Measurements from ENCODE around the gene ZNFX1.
"Not testable (repeated sequence)": the region's sequence is repeated elsewhere in the genome, so short reads cannot be mapped to it uniquely, and the experiment has no call there.

ZNFX1 gene

GRCh38 chr20:49248301-49248700 lies 29.6 kb downstream of the ZNFX1 start:
- no peak for DNase-seq (ENCODE audit: low read depth in 2 of 2)

- no peak for DNase-seq (ENCODE audit: low read depth in 2 of 2)
These were observed 30.1 kb downstream of the ZNFX1 start for GRCh38 chr20:49247792-49248191.

GRCh38 chr20:49247169-49247723 lies 30.6 kb downstream of the ZNFX1 start:
- no peak for DNase-seq (ENCODE audit: low read depth in 2 of 2)

GRCh38 chr20:49245921-49246740 lies 31.7 kb downstream of the ZNFX1 start:
- DNase-seq (ENCODE audit: low read depth in 2 of 2): no peak

- no peak for DNase-seq (ENCODE audit: low read depth in 2 of 2)
These were observed 40.3 kb downstream of the ZNFX1 start for GRCh38 chr20:49237531-49237930.

- no peak for DNase-seq (ENCODE audit: low read depth in 2 of 2)
These were observed 41.6 kb downstream of the ZNFX1 start for GRCh38 chr20:49236301-49236700.

- no peak for DNase-seq (ENCODE audit: low read depth in 2 of 2)
These were observed 43.0 kb downstream of the ZNFX1 start for GRCh38 chr20:49234831-49235230.

GRCh38 chr20:49233226-49233625 lies 44.6 kb downstream of the ZNFX1 start:
- DNase-seq (ENCODE audit: low read depth in 2 of 2): no peak

- DNase-seq (ENCODE audit: low read depth in 2 of 2): no peak
These were observed 46.4 kb downstream of the ZNFX1 start for GRCh38 chr20:49231471-49231870.

- no peak for DNase-seq (ENCODE audit: low read depth in 2 of 2)
These were observed 47.2 kb downstream of the ZNFX1 start for GRCh38 chr20:49230561-49231133.

- DNase-seq (ENCODE audit: low read depth in 2 of 2): no peak
These were observed 47.8 kb downstream of the ZNFX1 start for GRCh38 chr20:49230021-49230420.

- no peak for DNase-seq (ENCODE audit: low read depth in 2 of 2)
These were observed 48.5 kb downstream of the ZNFX1 start for GRCh38 chr20:49229381-49229780.

GRCh38 chr20:49228676-49229075 lies 49.2 kb downstream of the ZNFX1 start:
- DNase-seq (ENCODE audit: low read depth in 2 of 2): no peak

GRCh38 chr20:49225896-49226295 lies 52.0 kb downstream of the ZNFX1 start:
- no peak for DNase-seq (ENCODE audit: low read depth in 2 of 2)

GRCh38 chr20:49219924-49220831 lies 57.7 kb downstream of the ZNFX1 start:
- DNase-seq (ENCODE audit: low read depth in 2 of 2): no peak

- peak; percentile 87 to 97 for DNase-seq (ENCODE audit: low read depth in 2 of 2)
These were observed 58.5 kb downstream of the ZNFX1 start, which contains the start of gene DDX27 for GRCh38 chr20:49219091-49219923. TSS of gene DDX27 (plus strand) at chr20:49219416. CDS start at chr20:49219449, 33 bp downstream.

GRCh38 chr20:49218739-49219090 lies 59.1 kb downstream of the ZNFX1 start:
- not testable (repeated sequence) for DNase-seq (ENCODE audit: low read depth in 2 of 2)

GRCh38 chr20:49216991-49217578 lies 60.8 kb downstream of the ZNFX1 start:
- DNase-seq (ENCODE audit: low read depth in 2 of 2): peak; percentile 97 to 98

GRCh38 chr20:49215232-49215631 lies 62.6 kb downstream of the ZNFX1 start:
- DNase-seq (ENCODE audit: low read depth in 2 of 2): no peak

- no peak for DNase-seq (ENCODE audit: low read depth in 2 of 2)
These were observed 63.3 kb downstream of the ZNFX1 start for GRCh38 chr20:49214571-49214970.

GRCh38 chr20:49210757-49211110 lies 67.1 kb downstream of the ZNFX1 start:
- no peak for DNase-seq (ENCODE audit: low read depth in 2 of 2)

Data from stimulated activated CD4-positive, alpha-beta T cell treated with anti-CD3 and anti-CD28 coated beads, Interleukin-1b, Interleukin-23, amount 100 ng/mL, for 4 hours (primary cell).